SK-N-SH (cell line): ENCODE measurements around the gene TTLL12. TPM values are rescaled to one million over a fixed set of nuclear protein-coding genes. Genes with fewer than 3 reads are reported as not detected.
A peak's percentile ranks its signal among the peaks of the same experiment; 100 is the strongest.

Experiments used
- CTCF ChIA-PET: fragments of 300-600, 350-600 bp; formaldehyde crosslinking; extraction: SDS; loops from one replicate; lab custom pipeline; 2021; lab: Yijun Ruan, JAX
- POLR2A ChIA-PET: fragments of 350-600 bp; sonication (Branson Sonifier 250); formaldehyde crosslinking; extraction: SDS; loops from one replicate; lab custom pipeline; 2020; ENCODE audit warnings: antibody characterized with exemption, inconsistent platforms; lab: Yijun Ruan, JAX
- DNase-seq: peaks from one replicate; pipeline ENCODE4 v3.0.0; 2012
- H2AFZ ChIP-seq: fragments of 200-600 bp; sonication (generic); 2 replicates; pipeline ENCODE4 v1.8.1; 2016; ENCODE audit warnings: antibody characterized with exemption, mild to moderate bottlenecking, low read depth
- H3F3A ChIP-seq: fragments of 200-600 bp; sonication (generic); replicated peaks from 2 replicates; pipeline ENCODE3; 2016; ENCODE audit warnings: antibody characterized with exemption, mild to moderate bottlenecking; ENCODE audit not compliant: insufficient read depth
- H3K27ac ChIP-seq, 2 experiments: fragments of 200-500 bp in 1 of 2; fragments of 200-600 bp in 1 of 2; sonication (Bioruptor generic) in 1 of 2; sonication (generic), shearing (Covaris generic) in 1 of 2; 2 replicates each; pipeline versions ENCODE4 v1.5.1 to v1.6.1; 2014 to 2016; ENCODE audit warnings: low read depth in 2 of 2, inconsistent platforms in 1 of 2, low read length in 1 of 2, mild to moderate bottlenecking in 1 of 2, mixed read lengths in 1 of 2
- H3K27me3 ChIP-seq: fragments of 200-600 bp; sonication (generic), shearing (Covaris generic); 2 replicates; pipeline ENCODE4 v1.6.1; 2016; ENCODE audit warnings: mixed run types; ENCODE audit not compliant: insufficient read depth
- H3K36me3 ChIP-seq, 2 experiments: fragments of 200-500 bp in 1 of 2; fragments of 200-600 bp in 1 of 2; sonication (Bioruptor generic) in 1 of 2; sonication (generic) in 1 of 2; replicated peaks in 1 of 2; 2 replicates each; pipeline versions ENCODE3 to v1.5.1; 2014 to 2016; ENCODE audit warnings: low read length in 1 of 2, mild to moderate bottlenecking in 1 of 2; ENCODE audit not compliant: insufficient read depth in 2 of 2, control insufficient read depth in 1 of 2
- H3K4me1 ChIP-seq, 2 experiments: fragments of 200-500 bp in 1 of 2; fragments of 200-600 bp in 1 of 2; sonication (Bioruptor generic) in 1 of 2; sonication (generic), shearing (Covaris generic) in 1 of 2; 2 replicates each; pipeline versions ENCODE4 v1.5.1 to v1.6.1; 2014 to 2016; ENCODE audit warnings: low read depth in 1 of 2, low read length in 1 of 2, mixed run types in 1 of 2; ENCODE audit not compliant: insufficient read depth in 2 of 2, control insufficient read depth in 1 of 2
- H3K4me2 ChIP-seq: fragments of 200-600 bp; sonication (generic), shearing (Covaris generic); 2 replicates; pipeline ENCODE4 v1.6.1; 2017; ENCODE audit warnings: mixed run types
- H3K4me3 ChIP-seq, 2 experiments: fragments of 200-500 bp in 1 of 2; fragments of 200-600 bp in 1 of 2; sonication (Bioruptor generic) in 1 of 2; sonication (generic), shearing (Covaris generic) in 1 of 2; 2 replicates each; pipeline versions ENCODE4 v1.5.1 to v1.8.1; 2014 to 2016; ENCODE audit warnings: low read depth in 2 of 2, inconsistent platforms in 1 of 2, low read length in 1 of 2, mild to moderate bottlenecking in 1 of 2, mixed read lengths in 1 of 2, moderate library complexity in 1 of 2
- H3K79me2 ChIP-seq: fragments of 200-600 bp; sonication (generic); 2 replicates; pipeline ENCODE4 v1.8.1; 2017; ENCODE audit warnings: mild to moderate bottlenecking; ENCODE audit not compliant: insufficient read depth
- H3K9ac ChIP-seq: fragments of 200-600 bp; sonication (generic); 2 replicates; pipeline ENCODE4 v1.6.1; 2017; ENCODE audit warnings: mixed run types
- H3K9me2 ChIP-seq: fragments of 200-600 bp; sonication (generic); 2 replicates; pipeline ENCODE4 v1.6.1; 2017; ENCODE audit warnings: mixed run types
- H3K9me3 ChIP-seq: fragments of 200-600 bp; sonication (generic); 2 replicates; pipeline ENCODE4 v1.6.1; 2017; ENCODE audit warnings: mixed run types, mild to moderate bottlenecking, moderate library complexity
- H4K20me1 ChIP-seq: fragments of 200-600 bp; sonication (generic); 2 replicates; pipeline ENCODE4 v1.6.1; 2017; ENCODE audit warnings: mild to moderate bottlenecking, mixed run types; ENCODE audit not compliant: insufficient read depth
- CHD2 ChIP-seq: fragments of 150-350 bp; IDR thresholded peaks from 2 replicates; pipeline ENCODE4 v1.6.1; 2018; ENCODE audit warnings: low read length; ENCODE audit not compliant: partially characterized antibody
- EZH2phosphoT487 ChIP-seq: fragments of 200-600 bp; sonication (generic); IDR thresholded peaks from 2 replicates; pipeline ENCODE4 v1.6.1; 2017; ENCODE audit warnings: low read depth, mixed run types, mild to moderate bottlenecking, antibody characterized with exemption, moderate library complexity, borderline replicate concordance
- FOXJ3 ChIP-seq: sonication (generic); formaldehyde crosslinking; IDR thresholded peaks from 2 replicates; pipeline ENCODE4 v1.5.1; 2020; ENCODE audit warnings: mild to moderate bottlenecking, missing genetic modification reagents
- JUND ChIP-seq: IDR thresholded peaks from 2 replicates; pipeline ENCODE4 v1.4.0; 2012
- MEF2A ChIP-seq: IDR thresholded peaks from 2 replicates; pipeline ENCODE4 v1.4.0; 2012; ENCODE audit warnings: low read depth, borderline replicate concordance
- MXI1 ChIP-seq: IDR thresholded peaks from 2 replicates; pipeline ENCODE4 v1.6.1; 2012; ENCODE audit warnings: mild to moderate bottlenecking, low read depth, low read length, improper control_type of control experiment
- SIN3A ChIP-seq: IDR thresholded peaks from 2 replicates; pipeline ENCODE4 v1.6.1; 2012; ENCODE audit warnings: low read depth, mild to moderate bottlenecking, low read length, moderate library complexity, borderline replicate concordance
- TCF12 ChIP-seq: IDR thresholded peaks from 2 replicates; pipeline ENCODE4 v1.4.0; 2012
- USF2 ChIP-seq: fragments of 150-350 bp; IDR thresholded peaks from 2 replicates; pipeline ENCODE4 v1.6.1; 2017; ENCODE audit warnings: antibody characterized with exemption, low read length, low read depth, borderline replicate concordance
- WGBS: methylation state at CpG from one replicate; pipeline ENCODE4 v1.1.6; 2017; ENCODE audit warnings: low lambda C conversion rate; 5-methylcytosine and 5-hydroxymethylcytosine counted together
- polyA plus RNA-seq, 3 experiments: library from polyadenylated mRNA; depleted of rRNA; stranded (reverse); fragments of >200 nt; gene quantifications; 2 replicates each; pipeline ENCODE4 v1.2.3, GENCODE V29; 2012
- TF ChIP-seq, protein P1 (sequence below): IDR thresholded peaks from 2 replicates; pipeline ENCODE4; 2012
- TF ChIP-seq, protein P2 (sequence below): fragments of 200-600 bp; sonication (generic); IDR thresholded peaks from 2 replicates; pipeline ENCODE4 v1.6.1; 2017; ENCODE audit warnings: antibody characterized with exemption, mild to moderate bottlenecking, moderate library complexity
- TF ChIP-seq, protein P3 (sequence below): fragments of 150-350 bp; IDR thresholded peaks from 2 replicates; pipeline ENCODE4 v1.6.1; 2016; ENCODE audit warnings: mild to moderate bottlenecking, low read depth, low read length

The TTLL12 gene
- polyA plus RNA-seq, 1 of the 3 experiments (the other 2 are of a cell fraction) = 11.5 TPM

GRCh38 chr22:43142880-43143562, 43.9 kb downstream of the TTLL12 start, which contains the start of gene MCAT (continued):
- TF ChIP-seq CHD2 (peak; percentile 31), EZH2phosphoT487 (no peak)

DNA sequence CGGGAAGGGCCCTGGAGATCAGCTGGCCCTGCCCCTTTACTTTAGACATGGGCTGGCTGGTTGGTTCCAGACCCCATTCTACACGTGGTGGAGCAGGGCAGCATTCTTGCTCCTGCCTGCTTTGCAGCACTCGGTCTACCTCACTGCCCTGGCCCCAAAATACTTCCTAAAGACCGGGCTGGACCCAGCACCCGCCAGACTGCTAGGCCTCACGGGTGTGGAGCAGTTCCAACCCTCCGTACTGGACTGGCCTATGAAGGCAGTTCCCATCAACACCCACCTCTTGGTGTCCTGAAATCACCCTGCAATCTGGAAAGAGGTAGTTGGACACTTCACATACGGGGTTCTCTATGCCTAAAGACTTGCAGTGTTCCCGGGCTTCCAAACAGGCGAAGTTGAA, 50.1 kb downstream of the TTLL12 start:
- POLR2A ChIA-PET = no interaction called here

More for the DNA sequence above, 50.1 kb downstream of the TTLL12 start:
- no peak for DNase-seq
- WGBS = 89% methylated on average over 5 of the region's 10 CpGs
- Histone ChIP-seq H4K20me1 (no peaks in the 10 kb centered on the region), H3K79me2 (peaks cover 3% of the 10 kb centered on the region; the same call in 1 of the 2 replicates), H3K36me3 (peaks cover 0 to 8% of the 10 kb centered on the region in 2 experiments), H3K9me3 (no peaks in the 10 kb centered on the region), H3K4me1 (no peaks in the 10 kb centered on the region; a peak in 1 of 4 replicates), H3K27ac (no peak overlapping the region), H2AFZ (no peak overlapping the region), H3K27me3 (no peaks in the 10 kb centered on the region), H3K4me2 (no peak overlapping the region), H3F3A (no peaks in the 10 kb centered on the region), H3K9me2 (no peaks in the 10 kb centered on the region), H3K9ac (no peak overlapping the region), H3K4me3 (no peak overlapping the region)
- CTCF ChIA-PET = interaction anchor here (0.6 to 1.9 kb wide), 4 partner anchors 18 to 64 kb away, joined by 3 to 5 read pairs (median 4); partner anchors contain the start of gene BIK
- no peak for TF ChIP-seq USF2
- no peak for TF ChIP-seq JUND
- no peak for TF ChIP-seq TCF12
- TF ChIP-seq, protein P1, sequence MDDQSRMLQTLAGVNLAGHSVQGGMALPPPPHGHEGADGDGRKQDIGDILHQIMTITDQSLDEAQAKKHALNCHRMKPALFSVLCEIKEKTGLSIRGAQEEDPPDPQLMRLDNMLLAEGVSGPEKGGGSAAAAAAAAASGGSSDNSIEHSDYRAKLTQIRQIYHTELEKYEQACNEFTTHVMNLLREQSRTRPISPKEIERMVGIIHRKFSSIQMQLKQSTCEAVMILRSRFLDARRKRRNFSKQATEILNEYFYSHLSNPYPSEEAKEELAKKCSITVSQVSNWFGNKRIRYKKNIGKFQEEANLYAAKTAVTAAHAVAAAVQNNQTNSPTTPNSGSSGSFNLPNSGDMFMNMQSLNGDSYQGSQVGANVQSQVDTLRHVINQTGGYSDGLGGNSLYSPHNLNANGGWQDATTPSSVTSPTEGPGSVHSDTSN = no peak
- TF ChIP-seq, protein P2, sequence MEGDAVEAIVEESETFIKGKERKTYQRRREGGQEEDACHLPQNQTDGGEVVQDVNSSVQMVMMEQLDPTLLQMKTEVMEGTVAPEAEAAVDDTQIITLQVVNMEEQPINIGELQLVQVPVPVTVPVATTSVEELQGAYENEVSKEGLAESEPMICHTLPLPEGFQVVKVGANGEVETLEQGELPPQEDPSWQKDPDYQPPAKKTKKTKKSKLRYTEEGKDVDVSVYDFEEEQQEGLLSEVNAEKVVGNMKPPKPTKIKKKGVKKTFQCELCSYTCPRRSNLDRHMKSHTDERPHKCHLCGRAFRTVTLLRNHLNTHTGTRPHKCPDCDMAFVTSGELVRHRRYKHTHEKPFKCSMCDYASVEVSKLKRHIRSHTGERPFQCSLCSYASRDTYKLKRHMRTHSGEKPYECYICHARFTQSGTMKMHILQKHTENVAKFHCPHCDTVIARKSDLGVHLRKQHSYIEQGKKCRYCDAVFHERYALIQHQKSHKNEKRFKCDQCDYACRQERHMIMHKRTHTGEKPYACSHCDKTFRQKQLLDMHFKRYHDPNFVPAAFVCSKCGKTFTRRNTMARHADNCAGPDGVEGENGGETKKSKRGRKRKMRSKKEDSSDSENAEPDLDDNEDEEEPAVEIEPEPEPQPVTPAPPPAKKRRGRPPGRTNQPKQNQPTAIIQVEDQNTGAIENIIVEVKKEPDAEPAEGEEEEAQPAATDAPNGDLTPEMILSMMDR = no peak
- no peak for TF ChIP-seq SIN3A
- TF ChIP-seq MEF2A = no peak
- TF ChIP-seq MXI1 = no peak
- TF ChIP-seq, protein P3, sequence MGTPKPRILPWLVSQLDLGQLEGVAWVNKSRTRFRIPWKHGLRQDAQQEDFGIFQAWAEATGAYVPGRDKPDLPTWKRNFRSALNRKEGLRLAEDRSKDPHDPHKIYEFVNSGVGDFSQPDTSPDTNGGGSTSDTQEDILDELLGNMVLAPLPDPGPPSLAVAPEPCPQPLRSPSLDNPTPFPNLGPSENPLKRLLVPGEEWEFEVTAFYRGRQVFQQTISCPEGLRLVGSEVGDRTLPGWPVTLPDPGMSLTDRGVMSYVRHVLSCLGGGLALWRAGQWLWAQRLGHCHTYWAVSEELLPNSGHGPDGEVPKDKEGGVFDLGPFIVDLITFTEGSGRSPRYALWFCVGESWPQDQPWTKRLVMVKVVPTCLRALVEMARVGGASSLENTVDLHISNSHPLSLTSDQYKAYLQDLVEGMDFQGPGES = no peak
- no peak for TF ChIP-seq FOXJ3 (CRISPR knock-in tag)
